ENCODE results near the gene MS4A6A.
"Not testable (repeated sequence)": the region's sequence is repeated elsewhere in the genome, so short reads cannot be mapped to it uniquely, and the experiment has no call there.

The MS4A6A gene

GRCh38 chr11:60183591-60184205, 815 bp upstream of the MS4A6A start:
- DNase-seq (ENCODE audit: low read depth): no peak

GRCh38 chr11:60175860-60176275, 7.0 kb downstream of the MS4A6A start:
- DNase-seq (ENCODE audit: low read depth): no peak

- no peak for DNase-seq (ENCODE audit: low read depth)
Measured at GRCh38 chr11:60172011-60172410, 10.9 kb downstream of the MS4A6A start.

GRCh38 chr11:60170566-60170965, 12.3 kb downstream of the MS4A6A start:
- DNase-seq (ENCODE audit: low read depth): no peak

GRCh38 chr11:60169264-60169915, 13.5 kb downstream of the MS4A6A start:
- no peak for DNase-seq (ENCODE audit: low read depth)

- DNase-seq (ENCODE audit: low read depth): no peak
Measured at GRCh38 chr11:60168306-60168705, 14.6 kb downstream of the MS4A6A start.

GRCh38 chr11:60165951-60166350, 16.9 kb downstream of the MS4A6A start:
- DNase-seq (ENCODE audit: low read depth): no peak

- DNase-seq (ENCODE audit: low read depth): no peak
Measured at GRCh38 chr11:60165538-60165937, 17.3 kb downstream of the MS4A6A start.

GRCh38 chr11:60164550-60165075, 18.3 kb downstream of the MS4A6A start:
- no peak for DNase-seq (ENCODE audit: low read depth)

- DNase-seq (ENCODE audit: low read depth): no peak
Measured at GRCh38 chr11:60161766-60162165, 21.1 kb downstream of the MS4A6A start.

GRCh38 chr11:60161107-60161506, 21.8 kb downstream of the MS4A6A start:
- no peak for DNase-seq (ENCODE audit: low read depth)

- no peak for DNase-seq (ENCODE audit: low read depth)
Measured at GRCh38 chr11:60159868-60160267, 23.0 kb downstream of the MS4A6A start.

- no peak for DNase-seq (ENCODE audit: low read depth)
Measured at GRCh38 chr11:60159284-60159683, 23.6 kb downstream of the MS4A6A start.

- DNase-seq (ENCODE audit: low read depth): no peak
Measured at GRCh38 chr11:60158636-60159035, 24.2 kb downstream of the MS4A6A start.

GRCh38 chr11:60155931-60156330, 27.0 kb downstream of the MS4A6A start:
- no peak for DNase-seq (ENCODE audit: low read depth)

GRCh38 chr11:60152727-60153126, 30.2 kb downstream of the MS4A6A start:
- DNase-seq (ENCODE audit: low read depth): not testable (repeated sequence)

GRCh38 chr11:60150279-60150678, 32.6 kb downstream of the MS4A6A start:
- DNase-seq (ENCODE audit: low read depth): no peak

- DNase-seq (ENCODE audit: low read depth): no peak
Measured at GRCh38 chr11:60145677-60146076, 37.2 kb downstream of the MS4A6A start.

GRCh38 chr11:60143768-60144167, 39.1 kb downstream of the MS4A6A start:
- DNase-seq (ENCODE audit: low read depth): no peak

- DNase-seq (ENCODE audit: low read depth): no peak
Measured at GRCh38 chr11:60133917-60134316, 49.0 kb downstream of the MS4A6A start.

GRCh38 chr11:60131912-60132311, 51.0 kb downstream of the MS4A6A start:
- no peak for DNase-seq (ENCODE audit: low read depth)

- DNase-seq (ENCODE audit: low read depth): no peak
Measured at GRCh38 chr11:60130496-60130895, 52.4 kb downstream of the MS4A6A start.

GRCh38 chr11:60129853-60130252, 53.0 kb downstream of the MS4A6A start:
- DNase-seq (ENCODE audit: low read depth): no peak

GRCh38 chr11:60128866-60129265, 54.0 kb downstream of the MS4A6A start:
- DNase-seq (ENCODE audit: low read depth): not testable (repeated sequence)
